Endothelial cell (in vitro differentiated cells): ENCODE data around the gene ENGASE. TPM values are rescaled to one million over a fixed set of nuclear protein-coding genes. Genes with fewer than 3 reads are reported as not detected.

ENCODE experiments used
- DNase-seq: peaks from one replicate; pipeline ENCODE4 v3.0.0; 2021; ENCODE audit warnings: low spot score
- H3K27ac Mint-ChIP-seq: one replicate; pipeline ENCODE4 v1.8.0; 2021; ENCODE audit warnings: mixed read lengths, inconsistent platforms; ENCODE audit not compliant: unreplicated experiment
- H3K27me3 Mint-ChIP-seq: one replicate; pipeline ENCODE4 v1.8.0; 2021; ENCODE audit warnings: mild to moderate bottlenecking, moderate library complexity, mixed read lengths, inconsistent platforms; ENCODE audit not compliant: unreplicated experiment
- H3K36me3 Mint-ChIP-seq: one replicate; pipeline ENCODE4 v1.8.0; 2021; ENCODE audit warnings: mild to moderate bottlenecking, low read depth, mixed read lengths, inconsistent platforms; ENCODE audit not compliant: unreplicated experiment
- H3K4me1 Mint-ChIP-seq: one replicate; pipeline ENCODE4 v1.8.0; 2021; ENCODE audit warnings: mild to moderate bottlenecking, mixed read lengths, inconsistent platforms; ENCODE audit not compliant: unreplicated experiment
- H3K4me3 Mint-ChIP-seq: one replicate; pipeline ENCODE4 v1.8.0; 2021; ENCODE audit warnings: mild to moderate bottlenecking, mixed read lengths, inconsistent platforms; ENCODE audit not compliant: unreplicated experiment
- H3K9me3 Mint-ChIP-seq: one replicate; pipeline ENCODE4 v1.8.0; 2021; ENCODE audit warnings: mixed read lengths, inconsistent platforms; ENCODE audit not compliant: unreplicated experiment
- total RNA-seq: library from RNA; stranded (reverse); fragmentation: NEBNext Ultra II Directional; extraction: Animal tissue kit (Norgen Biotek cat#: 25700); gene quantifications from one replicate; pipeline ENCODE4 v1.2.1, GENCODE V29; 2021; ENCODE audit not compliant: unreplicated experiment
- TF ChIP-seq, protein P1 (sequence below): fragments of 200-600 bp; sonication (generic); IDR thresholded peaks from one replicate; pipeline ENCODE4 v1.5.0; 2021; ENCODE audit warnings: antibody characterized with exemption; ENCODE audit not compliant: unreplicated experiment

The ENGASE gene
- total RNA-seq, 1 donor from 2014 or later: 31.6 TPM

DNA sequence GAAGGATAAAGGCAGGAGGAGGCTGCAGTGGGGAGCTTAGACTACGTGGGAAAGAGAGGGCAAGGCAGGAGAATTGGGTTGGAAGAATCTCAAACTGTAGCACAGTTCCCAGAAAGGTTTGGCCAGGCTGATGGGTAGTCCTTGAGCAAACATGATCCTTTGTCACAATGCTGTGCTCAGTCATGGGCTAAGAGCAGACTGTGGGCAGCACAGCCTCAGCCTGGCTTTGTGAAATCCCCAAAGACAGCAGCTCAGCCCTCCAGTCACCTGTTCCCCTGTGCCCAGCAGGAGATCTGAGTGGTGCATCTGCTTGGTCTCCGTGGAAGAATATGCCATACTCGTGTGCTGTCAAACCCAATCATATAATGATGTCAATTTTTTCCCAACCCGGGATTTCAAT is 10.6 kb upstream of the ENGASE start:
- Mint-ChIP-seq H3K27ac (no peak overlapping the region), H3K36me3 (no peaks in the 10 kb centered on the region), H3K4me3 (no peak overlapping the region), H3K27me3 (peaks cover 2% of the 10 kb centered on the region), H3K9me3 (no peaks in the 10 kb centered on the region), H3K4me1 (no peaks in the 10 kb centered on the region)
- TF ChIP-seq, protein P1, sequence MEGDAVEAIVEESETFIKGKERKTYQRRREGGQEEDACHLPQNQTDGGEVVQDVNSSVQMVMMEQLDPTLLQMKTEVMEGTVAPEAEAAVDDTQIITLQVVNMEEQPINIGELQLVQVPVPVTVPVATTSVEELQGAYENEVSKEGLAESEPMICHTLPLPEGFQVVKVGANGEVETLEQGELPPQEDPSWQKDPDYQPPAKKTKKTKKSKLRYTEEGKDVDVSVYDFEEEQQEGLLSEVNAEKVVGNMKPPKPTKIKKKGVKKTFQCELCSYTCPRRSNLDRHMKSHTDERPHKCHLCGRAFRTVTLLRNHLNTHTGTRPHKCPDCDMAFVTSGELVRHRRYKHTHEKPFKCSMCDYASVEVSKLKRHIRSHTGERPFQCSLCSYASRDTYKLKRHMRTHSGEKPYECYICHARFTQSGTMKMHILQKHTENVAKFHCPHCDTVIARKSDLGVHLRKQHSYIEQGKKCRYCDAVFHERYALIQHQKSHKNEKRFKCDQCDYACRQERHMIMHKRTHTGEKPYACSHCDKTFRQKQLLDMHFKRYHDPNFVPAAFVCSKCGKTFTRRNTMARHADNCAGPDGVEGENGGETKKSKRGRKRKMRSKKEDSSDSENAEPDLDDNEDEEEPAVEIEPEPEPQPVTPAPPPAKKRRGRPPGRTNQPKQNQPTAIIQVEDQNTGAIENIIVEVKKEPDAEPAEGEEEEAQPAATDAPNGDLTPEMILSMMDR: no peak
- no peak for DNase-seq

DNA sequence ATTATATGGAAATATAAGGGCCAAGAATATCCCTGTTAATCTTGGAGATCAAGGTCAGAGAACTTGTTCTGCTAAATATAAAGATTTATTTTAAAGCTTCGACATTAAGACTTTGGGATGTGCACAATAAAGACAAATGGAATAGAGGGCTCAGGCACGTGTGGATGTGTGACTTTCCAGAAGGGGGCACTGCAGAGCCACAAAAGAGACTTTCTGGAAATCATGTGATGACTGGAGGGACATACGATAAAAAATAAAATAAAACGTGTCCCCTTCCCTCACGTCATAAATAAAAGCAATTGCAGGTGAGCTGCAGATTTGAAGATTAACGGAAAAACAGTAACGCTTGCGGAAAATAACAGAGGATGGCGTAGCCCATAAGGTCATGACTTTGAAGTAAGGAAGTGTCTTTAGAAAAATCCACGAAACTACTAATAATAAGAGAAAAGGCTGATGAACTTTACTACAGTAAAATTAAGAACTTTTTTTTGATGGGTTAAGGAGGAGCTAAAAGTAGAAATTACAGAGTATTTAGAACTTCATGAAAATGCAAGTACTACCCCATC is 9.4 kb upstream of the ENGASE start:
- H3K9me3 Mint-ChIP-seq: no peaks in the 10 kb centered on the region
- H3K4me1 Mint-ChIP-seq: no peaks in the 10 kb centered on the region
- no peak overlapping the region for H3K4me3 Mint-ChIP-seq
- peaks cover 2% of the 10 kb centered on the region for H3K27me3 Mint-ChIP-seq
- DNase-seq: peak; percentile 55
- H3K36me3 Mint-ChIP-seq: no peaks in the 10 kb centered on the region
- H3K27ac Mint-ChIP-seq: no peak overlapping the region
- TF ChIP-seq, protein P1: peak; percentile 69

DNA sequence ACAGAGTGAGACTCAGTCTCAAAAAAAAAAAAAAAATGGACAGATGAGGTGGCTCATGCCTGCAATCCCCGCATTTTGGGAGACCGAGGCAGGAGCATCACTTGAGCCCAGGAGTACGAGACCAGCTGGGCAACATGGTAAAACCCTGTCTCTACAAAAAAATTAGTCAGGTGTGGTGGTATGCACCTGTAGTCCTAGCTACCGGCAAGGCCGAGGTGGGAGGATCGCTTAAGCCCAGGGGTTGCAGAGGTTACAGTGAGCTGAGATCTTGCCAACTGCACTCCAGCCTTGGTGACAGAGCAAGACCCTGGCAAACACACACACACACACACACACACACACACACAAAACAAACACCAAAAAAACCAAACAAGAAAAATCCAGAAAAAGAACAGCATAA is 7.7 kb upstream of the ENGASE start:
- no peaks in the 10 kb centered on the region for H3K4me1 Mint-ChIP-seq
- TF ChIP-seq, protein P1: no peak
- no peaks in the 10 kb centered on the region for H3K36me3 Mint-ChIP-seq
- no peak for DNase-seq
- H3K4me3 Mint-ChIP-seq: no peak overlapping the region
- no peak overlapping the region for H3K27ac Mint-ChIP-seq
- H3K9me3 Mint-ChIP-seq: no peaks in the 10 kb centered on the region
- peaks cover 2% of the 10 kb centered on the region for H3K27me3 Mint-ChIP-seq

DNA sequence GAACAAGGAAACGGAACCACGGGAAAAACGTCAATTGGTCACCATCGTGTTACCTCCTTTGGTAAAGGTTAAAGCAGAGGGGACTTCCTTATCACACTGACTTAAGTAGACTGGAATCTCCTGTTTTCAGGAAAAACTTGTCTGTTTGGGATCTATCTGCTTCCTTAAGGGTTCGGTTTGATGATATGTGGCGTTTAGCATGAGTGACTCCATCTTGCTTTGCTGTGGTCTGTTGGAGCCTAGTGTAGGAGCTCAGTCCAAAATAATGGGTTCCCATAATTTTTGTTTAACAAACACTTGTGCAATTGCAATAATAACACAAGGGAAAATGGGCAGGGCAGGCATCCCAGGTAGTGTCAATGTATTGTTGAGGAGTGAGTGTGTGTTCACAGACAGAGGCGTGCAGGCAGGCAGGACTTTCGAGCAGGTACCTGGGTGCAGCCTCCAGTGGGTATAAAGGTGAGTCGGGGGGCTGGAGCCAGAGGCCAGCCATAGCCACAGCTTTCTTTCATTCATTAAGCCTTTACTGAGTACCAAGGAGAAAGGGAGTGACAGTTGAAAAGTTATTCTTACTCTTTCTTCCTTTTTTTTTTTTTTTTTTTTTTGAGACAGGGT is 4.3 kb upstream of the ENGASE start:
- no peak overlapping the region for H3K4me3 Mint-ChIP-seq
- no peak overlapping the region for H3K27ac Mint-ChIP-seq
- H3K4me1 Mint-ChIP-seq: peaks cover 2% of the 10 kb centered on the region
- peaks cover 2% of the 10 kb centered on the region for H3K27me3 Mint-ChIP-seq
- no peaks in the 10 kb centered on the region for H3K36me3 Mint-ChIP-seq
- no peaks in the 10 kb centered on the region for H3K9me3 Mint-ChIP-seq
- TF ChIP-seq, protein P1: no peak
- DNase-seq: no peak

DNA sequence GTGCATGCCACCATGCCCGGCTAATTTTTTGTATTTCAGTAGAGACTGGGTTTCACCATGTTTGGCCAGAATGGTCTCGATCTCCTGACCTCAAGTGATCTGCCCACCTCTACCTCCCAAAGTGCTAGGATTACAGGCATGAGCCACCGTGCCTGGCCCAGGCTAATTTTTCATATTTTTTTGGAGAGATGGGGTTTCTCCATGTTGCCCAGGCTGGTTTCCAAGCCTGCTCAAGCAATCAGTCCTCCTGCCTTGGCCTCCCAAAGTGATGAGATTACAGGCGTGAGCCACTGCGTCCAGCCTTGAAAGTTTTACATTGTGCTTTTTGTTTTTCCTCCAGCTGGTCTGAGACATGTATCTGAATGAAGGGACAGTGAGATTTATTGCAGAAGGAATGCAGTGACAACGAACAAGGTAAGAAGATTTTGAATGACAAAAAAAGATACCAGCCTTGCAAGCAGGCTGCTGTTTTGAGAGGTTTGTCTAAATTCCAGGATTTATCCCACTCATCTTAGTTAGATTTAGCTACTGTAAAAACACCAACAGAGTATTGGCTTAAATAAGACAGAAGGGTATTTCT is 3.4 kb upstream of the ENGASE start:
- no peaks in the 10 kb centered on the region for H3K9me3 Mint-ChIP-seq
- H3K36me3 Mint-ChIP-seq: no peaks in the 10 kb centered on the region
- H3K4me3 Mint-ChIP-seq: no peak overlapping the region
- DNase-seq: no peak
- TF ChIP-seq, protein P1: no peak
- no peak overlapping the region for H3K27ac Mint-ChIP-seq
- H3K27me3 Mint-ChIP-seq: peaks cover 2% of the 10 kb centered on the region
- peaks cover 8% of the 10 kb centered on the region for H3K4me1 Mint-ChIP-seq
